ENCODE data around the gene CARD11. TPM values are rescaled to one million over a fixed set of nuclear protein-coding genes. Genes with fewer than 3 reads are reported as not detected.
A peak's percentile ranks its signal among the peaks of the same experiment; 100 is the strongest.

The CARD11 gene
- total and polyA plus RNA-seq, 2 of the 13 experiments (the other 11 are each of a cell fraction or from before 2014, with no cell fraction given), result 0.04 TPM; not detected in 1

GRCh38 chr7:2862831-2863361 is 180.8 kb downstream of the CARD11 start (continued):
- TF ChIP-seq, protein P1, sequence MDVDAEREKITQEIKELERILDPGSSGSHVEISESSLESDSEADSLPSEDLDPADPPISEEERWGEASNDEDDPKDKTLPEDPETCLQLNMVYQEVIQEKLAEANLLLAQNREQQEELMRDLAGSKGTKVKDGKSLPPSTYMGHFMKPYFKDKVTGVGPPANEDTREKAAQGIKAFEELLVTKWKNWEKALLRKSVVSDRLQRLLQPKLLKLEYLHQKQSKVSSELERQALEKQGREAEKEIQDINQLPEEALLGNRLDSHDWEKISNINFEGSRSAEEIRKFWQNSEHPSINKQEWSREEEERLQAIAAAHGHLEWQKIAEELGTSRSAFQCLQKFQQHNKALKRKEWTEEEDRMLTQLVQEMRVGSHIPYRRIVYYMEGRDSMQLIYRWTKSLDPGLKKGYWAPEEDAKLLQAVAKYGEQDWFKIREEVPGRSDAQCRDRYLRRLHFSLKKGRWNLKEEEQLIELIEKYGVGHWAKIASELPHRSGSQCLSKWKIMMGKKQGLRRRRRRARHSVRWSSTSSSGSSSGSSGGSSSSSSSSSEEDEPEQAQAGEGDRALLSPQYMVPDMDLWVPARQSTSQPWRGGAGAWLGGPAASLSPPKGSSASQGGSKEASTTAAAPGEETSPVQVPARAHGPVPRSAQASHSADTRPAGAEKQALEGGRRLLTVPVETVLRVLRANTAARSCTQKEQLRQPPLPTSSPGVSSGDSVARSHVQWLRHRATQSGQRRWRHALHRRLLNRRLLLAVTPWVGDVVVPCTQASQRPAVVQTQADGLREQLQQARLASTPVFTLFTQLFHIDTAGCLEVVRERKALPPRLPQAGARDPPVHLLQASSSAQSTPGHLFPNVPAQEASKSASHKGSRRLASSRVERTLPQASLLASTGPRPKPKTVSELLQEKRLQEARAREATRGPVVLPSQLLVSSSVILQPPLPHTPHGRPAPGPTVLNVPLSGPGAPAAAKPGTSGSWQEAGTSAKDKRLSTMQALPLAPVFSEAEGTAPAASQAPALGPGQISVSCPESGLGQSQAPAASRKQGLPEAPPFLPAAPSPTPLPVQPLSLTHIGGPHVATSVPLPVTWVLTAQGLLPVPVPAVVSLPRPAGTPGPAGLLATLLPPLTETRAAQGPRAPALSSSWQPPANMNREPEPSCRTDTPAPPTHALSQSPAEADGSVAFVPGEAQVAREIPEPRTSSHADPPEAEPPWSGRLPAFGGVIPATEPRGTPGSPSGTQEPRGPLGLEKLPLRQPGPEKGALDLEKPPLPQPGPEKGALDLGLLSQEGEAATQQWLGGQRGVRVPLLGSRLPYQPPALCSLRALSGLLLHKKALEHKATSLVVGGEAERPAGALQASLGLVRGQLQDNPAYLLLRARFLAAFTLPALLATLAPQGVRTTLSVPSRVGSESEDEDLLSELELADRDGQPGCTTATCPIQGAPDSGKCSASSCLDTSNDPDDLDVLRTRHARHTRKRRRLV (CRISPR knock-in tag; IDR thresholded peaks at IDR 0.05), result 0 out of 2 replicates have a peak, but pooled peaks have one; percentile 33
- 0 out of 2 replicates have a peak, but pooled peaks have one; percentile 4 for TF ChIP-seq YEATS2 (CRISPR knock-in tag; IDR thresholded peaks at IDR 0.05; ENCODE audit: borderline replicate concordance)
- TF ChIP-seq RBM39 (IDR thresholded peaks at IDR 0.05; ENCODE audit: low read depth, low read length, poor library complexity, severe bottlenecking), result no peak
- 0 out of 2 replicates have a peak, but pooled peaks have one; percentile 44 for TF ChIP-seq ZNF607 (CRISPR knock-in tag; IDR thresholded peaks at IDR 0.05; ENCODE audit: borderline replicate concordance)
- TF ChIP-seq NR2C2 (CRISPR knock-in tag; IDR thresholded peaks at IDR 0.05; ENCODE audit: borderline replicate concordance), result no peak
- TF ChIP-seq U2AF2 (IDR thresholded peaks at IDR 0.05; ENCODE audit: low read depth, low read length), result no peak
- TF ChIP-seq ZNF296 (CRISPR knock-in tag; conservative IDR thresholded peaks at IDR 0.05), result 0 out of 2 replicates have a peak, but pooled peaks have one; percentile 34
- TF ChIP-seq EHMT2 (IDR thresholded peaks at IDR 0.05; ENCODE audit: borderline replicate concordance, low read depth, low read length), result no peak
- peak; percentile 63 for TF ChIP-seq YY1 (IDR thresholded peaks at IDR 0.05; ENCODE audit: insufficient read depth, insufficient replicate concordance, low read depth, low read length)
